Colonic mucosa (tissue), 4 donors: ENCODE data around the gene MRPL3. TPM values are rescaled to one million over a fixed set of nuclear protein-coding genes. Genes with fewer than 3 reads are reported as not detected.

Experiments
- DNase-seq: peaks from one replicate; pipeline ENCODE4 v3.0.0-alpha.2; 2020
- H3K27ac ChIP-seq: fragments of 200-600 bp; one replicate; pipeline ENCODE4 v1.8.0; 2021
- H3K27me3 ChIP-seq: fragments of 200-600 bp; one replicate; pipeline ENCODE4 v1.8.0; 2021
- H3K36me3 ChIP-seq: fragments of 200-600 bp; one replicate; pipeline ENCODE4 v1.8.0; 2021
- H3K4me1 ChIP-seq: fragments of 200-600 bp; one replicate; pipeline ENCODE4 v1.8.0; 2021; ENCODE audit warnings: mild to moderate bottlenecking
- H3K4me3 ChIP-seq: fragments of 200-600 bp; one replicate; pipeline ENCODE4 v1.8.0; 2021
- H3K9ac ChIP-seq, 2 donors: one replicate each; pipeline ENCODE4 v1.7.0; 2013; ENCODE audit warnings: control low read depth in 2 of 2, low read depth in 2 of 2, low read length in 2 of 2
- H3K9me3 ChIP-seq: fragments of 200-600 bp; one replicate; pipeline ENCODE4 v1.8.0; 2021
- CTCF ChIP-seq: fragments of 200-600 bp; IDR thresholded peaks from one replicate; pipeline ENCODE4 v1.8.0; 2022; ENCODE audit warnings: antibody characterized with exemption, mild to moderate bottlenecking
- intact Hi-C: fragments of 100-400 bp; cut with DNase I; formaldehyde crosslinking; loops from one replicate; pipeline ENCODE4 v1.14.1; 2022
- total RNA-seq, 2 donors: library from RNA; stranded (reverse); fragmentation: NEBNext Ultra II Directional in 1 of 2; extraction: Animal tissue kit (Norgen Biotek cat#: 25700) in 1 of 2; gene quantifications; one replicate each; pipeline ENCODE4 v1.2.1, GENCODE V29; 2021
- donor health status: healthy.
- donor health status: DM: no; HTN: no; CAD: no.
- donor health status: DM: no; HTN: no; CAD: no.

MRPL3 gene
- total RNA-seq, 2 donors from 2014 or later: 60.4 to 113 TPM

DNA sequence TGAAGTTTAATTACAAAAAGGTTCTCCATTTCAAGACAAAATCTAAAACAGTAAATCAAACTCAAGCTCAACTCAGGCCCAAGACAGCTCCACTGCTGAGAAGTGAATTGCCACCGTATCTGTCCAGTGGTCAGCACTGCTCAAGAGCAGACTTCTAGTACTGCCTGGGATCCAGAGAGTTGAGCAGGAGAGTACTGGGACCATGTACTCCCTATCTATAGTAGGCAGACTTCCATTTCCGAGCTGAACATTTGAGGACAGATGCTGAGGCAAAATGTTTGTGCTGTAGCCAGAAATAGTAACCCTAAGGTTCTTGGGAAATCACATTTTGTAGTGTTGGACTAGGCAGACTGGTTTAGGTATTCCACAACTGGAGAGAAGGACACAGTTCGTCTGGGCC, 44.1 kb downstream of the MRPL3 start:
- H3K4me1 ChIP-seq: no peaks in the 10 kb centered on the region
- DNase-seq: no peak
- H3K27me3 ChIP-seq: no peaks in the 10 kb centered on the region
- no peak overlapping the region for H3K9ac ChIP-seq
- H3K9me3 ChIP-seq: no peaks in the 10 kb centered on the region
- no peak for TF ChIP-seq CTCF
- no peak overlapping the region for H3K4me3 ChIP-seq
- intact Hi-C loops: no loop called here
- no peak overlapping the region for H3K27ac ChIP-seq
- H3K36me3 ChIP-seq: no peaks in the 10 kb centered on the region

DNA sequence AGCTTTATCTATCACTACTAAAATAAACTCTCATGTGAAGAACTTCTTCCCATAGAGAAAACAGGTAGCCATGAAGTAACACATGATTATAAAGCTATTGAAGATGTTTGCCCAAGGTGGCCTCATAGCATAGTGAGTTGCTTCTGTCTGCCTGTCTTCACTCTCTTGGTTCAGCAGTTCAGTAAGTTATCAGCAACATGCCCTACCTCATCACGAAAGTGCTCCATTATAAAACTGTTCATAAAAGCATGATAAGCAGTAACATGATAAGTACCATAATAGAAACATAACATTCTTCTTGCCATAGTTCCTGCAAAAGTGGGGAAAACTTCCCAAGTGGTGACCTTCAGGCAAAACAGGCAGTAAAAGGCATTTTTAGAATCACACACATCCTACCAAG, 45.6 kb downstream of the MRPL3 start:
- H3K4me3 ChIP-seq: no peak overlapping the region
- TF ChIP-seq CTCF: no peak
- H3K4me1 ChIP-seq: no peaks in the 10 kb centered on the region
- no peak overlapping the region for H3K9ac ChIP-seq
- DNase-seq: no peak
- intact Hi-C loops: no loop called here
- no peaks in the 10 kb centered on the region for H3K9me3 ChIP-seq
- no peaks in the 10 kb centered on the region for H3K27me3 ChIP-seq
- H3K27ac ChIP-seq: no peak overlapping the region
- H3K36me3 ChIP-seq: no peaks in the 10 kb centered on the region

DNA sequence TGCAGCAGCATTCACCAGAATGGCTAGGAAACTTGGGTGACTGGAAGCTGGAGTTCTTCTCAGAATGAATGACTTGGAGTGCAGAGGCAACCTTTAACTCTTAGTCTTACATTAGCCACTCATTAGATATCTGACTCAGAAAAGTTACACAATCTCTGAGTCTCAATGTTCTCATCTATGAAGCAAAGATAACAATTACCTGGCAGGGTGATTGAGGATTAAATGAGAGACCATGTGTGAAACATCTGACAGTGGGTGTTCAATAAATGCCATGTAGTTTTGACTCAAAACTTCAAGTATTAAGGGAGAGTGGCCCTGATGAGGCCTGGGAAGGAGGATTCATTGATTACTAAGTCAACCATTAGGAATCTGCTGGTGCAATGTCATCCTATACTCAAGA, 48.3 kb downstream of the MRPL3 start:
- no peak overlapping the region for H3K4me3 ChIP-seq
- H3K4me1 ChIP-seq: no peaks in the 10 kb centered on the region
- DNase-seq: no peak
- H3K9me3 ChIP-seq: no peaks in the 10 kb centered on the region
- no peaks in the 10 kb centered on the region for H3K27me3 ChIP-seq
- intact Hi-C loops: no loop called here
- H3K36me3 ChIP-seq: no peaks in the 10 kb centered on the region
- no peak overlapping the region for H3K9ac ChIP-seq
- H3K27ac ChIP-seq: no peak overlapping the region
- TF ChIP-seq CTCF: no peak

GRCh38 chr3:131453533-131453932, 49.2 kb downstream of the MRPL3 start:
- no peak overlapping the region for H3K27ac ChIP-seq
- TF ChIP-seq CTCF: no peak
- no peaks in the 10 kb centered on the region for H3K27me3 ChIP-seq
- intact Hi-C loops: no loop called here
- H3K36me3 ChIP-seq: no peaks in the 10 kb centered on the region
- DNase-seq: no peak
- H3K9ac ChIP-seq: no peak overlapping the region
- no peak overlapping the region for H3K4me3 ChIP-seq
- H3K9me3 ChIP-seq: no peaks in the 10 kb centered on the region
- H3K4me1 ChIP-seq: no peaks in the 10 kb centered on the region

DNA sequence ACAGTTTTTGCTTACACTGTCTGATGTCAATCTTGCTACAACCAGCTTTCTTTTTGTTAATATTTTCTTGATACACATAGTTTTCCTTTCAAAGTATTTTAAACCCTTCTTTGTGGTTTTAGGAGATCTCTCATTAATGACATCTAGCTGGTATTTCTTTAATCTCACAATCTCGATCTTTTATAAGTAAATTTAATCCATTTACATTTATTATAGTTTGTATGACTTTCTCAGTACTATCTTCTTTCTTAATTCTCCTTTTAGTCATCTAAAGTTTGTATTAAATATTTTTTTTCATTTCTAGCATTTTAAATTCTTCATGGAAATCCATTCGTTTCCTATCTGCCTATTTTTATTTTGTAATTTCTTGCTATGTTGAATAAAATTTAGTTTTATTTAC, 55.4 kb downstream of the MRPL3 start:
- Histone ChIP-seq H3K4me3 (no peak overlapping the region), H3K4me1 (no peaks in the 10 kb centered on the region), H3K27ac (no peak overlapping the region), H3K9me3 (no peaks in the 10 kb centered on the region), H3K9ac (no peak overlapping the region), H3K36me3 (no peaks in the 10 kb centered on the region), H3K27me3 (no peaks in the 10 kb centered on the region)
- DNase-seq: no peak
- intact Hi-C loops: no loop called here
- TF ChIP-seq CTCF: no peak

- DNase-seq: no peak
- H3K4me3 ChIP-seq: no peak overlapping the region
- no peak for TF ChIP-seq CTCF
- H3K9ac ChIP-seq: no peak overlapping the region
- intact Hi-C loops: no loop called here
- no peaks in the 10 kb centered on the region for H3K9me3 ChIP-seq
- no peaks in the 10 kb centered on the region for H3K4me1 ChIP-seq
- H3K27ac ChIP-seq: no peak overlapping the region
- H3K27me3 ChIP-seq: no peaks in the 10 kb centered on the region
- no peaks in the 10 kb centered on the region for H3K36me3 ChIP-seq
Observed at GRCh38 chr3:131444180-131444579, 58.6 kb downstream of the MRPL3 start.
